CD4-positive, alpha-beta T cell treated with Interleukin-17A for 1 hour (primary cell): ENCODE measurements around the gene NR2C2.

Experiments
- DNase-seq: peaks from one replicate; pipeline ENCODE4 v3.0.0-alpha.2; 2020

The NR2C2 gene

DNA sequence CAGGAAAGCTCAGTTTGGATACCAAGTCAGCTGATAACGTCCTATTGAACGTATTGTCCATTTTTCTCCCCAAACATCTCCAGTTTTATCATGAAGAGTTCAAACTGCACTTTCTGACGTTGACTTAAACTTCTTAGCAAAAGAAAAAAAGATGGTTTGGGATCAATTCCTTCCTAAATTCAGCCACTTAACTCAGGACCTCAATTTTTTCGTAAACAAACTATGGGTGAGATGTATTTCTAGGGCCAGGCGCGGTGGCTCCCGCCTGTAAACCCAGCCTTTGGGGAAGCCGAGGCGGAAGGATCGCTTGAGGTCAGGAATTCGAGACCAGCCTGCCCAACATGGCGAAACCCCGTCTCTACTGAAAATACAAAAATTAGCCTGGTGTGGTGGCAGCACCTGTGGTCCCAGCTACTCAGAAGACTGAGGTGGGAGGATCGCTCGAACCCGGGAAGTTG is 118.2 kb downstream of the NR2C2 start:
- DNase-seq, result no peak

DNA sequence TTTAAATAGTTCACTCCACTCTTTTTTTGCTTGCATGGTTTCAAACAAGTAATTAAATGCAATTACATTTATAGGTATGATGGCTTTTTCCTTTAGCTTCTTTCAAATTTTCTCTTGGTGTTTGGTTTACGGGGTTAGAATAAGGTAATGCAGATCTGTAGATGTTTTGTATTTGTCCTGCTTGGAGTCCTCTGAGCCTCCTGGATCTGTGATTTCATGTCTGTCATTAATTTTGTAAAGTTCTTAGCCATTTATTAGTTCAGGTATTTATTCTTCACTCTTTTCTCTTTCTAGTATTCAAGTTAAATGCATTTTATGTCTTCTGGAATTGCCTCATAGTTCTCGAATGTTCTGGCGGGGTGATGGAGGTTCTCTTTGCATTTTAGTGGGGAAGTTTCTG is 119.1 kb downstream of the NR2C2 start:
- no peak for DNase-seq

DNA sequence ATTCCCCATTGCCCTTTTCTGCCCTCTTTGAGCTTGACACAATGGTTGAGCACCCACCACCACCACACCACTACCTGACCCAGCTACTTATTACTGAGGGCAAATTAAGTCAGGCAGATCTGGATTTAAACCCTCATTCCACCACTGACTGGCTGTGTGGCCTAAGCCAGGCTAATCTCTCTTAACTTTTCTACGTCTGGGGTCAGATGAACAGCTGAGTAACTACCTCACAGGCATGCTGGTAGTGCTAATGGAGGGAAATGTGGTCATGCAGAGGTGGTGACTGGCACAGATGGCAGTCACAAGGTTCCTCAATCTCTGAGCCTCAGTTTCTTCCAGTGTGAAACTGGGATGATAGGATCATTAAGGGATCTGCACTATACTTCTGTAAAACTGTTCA is 122.1 kb downstream of the NR2C2 start:
- DNase-seq, result no peak

DNA sequence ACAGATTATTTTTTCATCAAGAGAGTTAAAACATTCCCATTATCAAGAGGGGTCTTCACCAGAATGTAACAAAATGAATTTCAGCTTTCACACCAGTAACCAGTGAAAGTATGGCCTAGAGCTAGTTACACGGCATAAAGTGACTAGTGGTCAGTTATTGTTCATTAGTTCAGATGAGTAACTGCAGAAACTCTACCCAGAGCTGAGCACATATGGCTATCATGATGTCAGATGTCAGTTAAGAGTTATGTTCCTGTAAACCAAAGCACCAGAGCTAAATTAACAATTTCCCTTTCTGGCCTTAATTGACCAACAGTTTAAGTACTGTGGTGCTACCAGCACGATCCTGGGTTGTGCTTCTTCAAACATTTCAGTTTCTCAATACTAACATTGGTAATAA is 124.3 kb downstream of the NR2C2 start:
- no peak for DNase-seq

DNA sequence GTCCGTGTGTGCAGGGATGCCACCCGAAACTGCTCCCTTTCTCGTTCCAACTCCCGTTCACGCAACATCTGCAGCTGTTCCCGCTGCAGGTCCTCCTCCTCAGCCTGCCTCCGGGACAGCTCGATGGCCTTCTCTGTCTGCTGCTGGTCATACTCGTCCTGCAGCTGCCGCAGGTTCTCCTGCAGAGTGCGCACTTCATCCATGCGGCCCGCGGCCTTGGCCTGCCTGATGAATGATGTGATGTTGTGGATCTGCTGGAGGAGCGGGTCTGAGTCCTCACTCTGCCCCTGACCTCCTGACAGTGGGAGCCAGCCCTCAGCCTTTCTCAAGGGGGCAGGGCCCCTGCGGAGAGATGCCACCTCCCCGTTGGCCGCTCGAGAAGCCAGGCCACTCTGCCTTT is 127.1 kb downstream of the NR2C2 start:
- DNase-seq, result no peak

DNA sequence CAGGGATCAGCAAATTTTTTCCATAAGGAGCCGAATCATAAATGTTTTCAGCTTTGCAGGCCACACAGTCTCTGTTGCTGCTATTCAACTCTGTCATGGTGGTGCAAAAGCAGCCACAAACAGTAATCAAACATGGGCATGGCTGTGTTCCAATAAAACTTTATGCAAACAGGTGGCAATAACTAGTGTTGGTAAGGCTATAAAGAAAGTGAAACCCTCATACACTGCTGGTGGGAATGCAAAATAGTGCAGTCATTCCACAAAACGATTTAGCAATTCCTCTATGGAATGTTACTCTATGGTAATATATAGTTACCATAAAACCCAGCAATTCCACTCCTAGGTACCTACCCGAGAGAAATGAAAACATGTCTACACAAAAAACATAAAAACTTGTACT is 131.7 kb downstream of the NR2C2 start:
- no peak for DNase-seq

DNA sequence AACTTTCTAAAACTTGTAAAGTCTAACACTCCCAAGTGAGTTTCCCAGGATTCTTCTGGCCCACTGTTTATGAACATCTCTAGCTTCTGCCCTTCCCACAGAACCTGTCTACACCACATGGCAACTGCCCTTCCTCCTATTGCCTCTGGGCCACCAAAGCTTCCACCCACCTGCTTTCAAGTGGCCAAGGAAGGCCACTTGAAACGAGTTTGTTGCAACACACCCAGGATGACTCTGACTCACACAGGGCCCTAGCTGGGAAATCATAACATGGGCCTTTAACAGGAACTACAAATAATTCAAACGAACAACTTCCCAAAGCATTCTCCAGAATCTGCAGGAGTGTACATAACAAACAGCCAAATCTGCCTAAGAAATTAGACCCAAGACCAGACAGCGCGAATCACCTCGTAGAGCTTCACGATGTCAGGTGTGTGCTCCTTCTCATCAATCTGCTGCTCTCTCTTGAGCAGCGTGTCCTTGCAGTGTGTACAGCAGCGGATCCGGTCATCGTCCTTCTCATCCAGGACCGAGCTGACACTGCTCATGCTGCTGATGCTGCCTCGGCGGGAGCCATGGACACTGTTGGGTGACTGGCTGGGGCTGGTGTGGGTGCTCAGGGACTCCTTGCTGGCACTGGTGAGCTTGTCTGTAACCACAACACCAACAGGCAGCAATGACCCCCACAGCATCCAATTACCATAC is 134.7 kb downstream of the NR2C2 start:
- no peak for DNase-seq

DNA sequence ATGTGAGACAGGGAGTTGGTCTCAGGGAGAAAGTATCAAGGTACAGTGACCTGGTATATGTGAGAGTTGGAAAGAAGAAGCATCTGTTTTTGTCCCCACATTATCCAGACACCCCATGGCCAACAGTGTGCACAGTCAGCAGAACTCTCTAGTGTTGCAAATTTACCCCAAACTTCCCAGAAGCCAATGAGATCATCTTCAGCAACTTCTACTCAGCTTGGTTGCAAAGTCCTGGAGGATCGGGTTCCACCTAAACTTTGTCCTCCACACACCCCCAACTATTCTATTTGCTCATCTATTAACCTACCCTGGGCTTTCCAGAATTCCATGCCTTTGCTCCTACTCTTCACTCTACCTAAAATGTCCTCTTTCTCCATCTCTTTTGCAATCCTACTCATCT is 135.9 kb downstream of the NR2C2 start:
- DNase-seq, result no peak

DNA sequence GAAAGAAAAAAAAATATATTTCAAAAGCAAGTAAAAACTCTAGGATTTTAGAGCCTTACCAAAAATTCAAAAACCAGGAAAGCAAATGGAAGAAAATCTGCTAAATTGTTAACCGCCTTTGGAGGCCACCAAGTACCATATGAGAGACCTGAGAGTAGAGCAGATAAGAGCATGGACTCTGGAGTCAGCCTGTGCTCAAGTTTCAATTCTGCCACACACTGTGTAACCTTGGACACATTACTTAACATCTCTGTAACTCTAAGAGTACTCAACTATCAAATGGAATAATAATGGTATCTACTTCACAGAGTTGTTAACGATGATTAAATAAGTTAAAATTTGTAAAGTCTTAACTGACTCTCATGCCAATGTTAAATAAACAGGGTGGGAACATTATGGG is 138.9 kb downstream of the NR2C2 start:
- DNase-seq, result no peak

DNA sequence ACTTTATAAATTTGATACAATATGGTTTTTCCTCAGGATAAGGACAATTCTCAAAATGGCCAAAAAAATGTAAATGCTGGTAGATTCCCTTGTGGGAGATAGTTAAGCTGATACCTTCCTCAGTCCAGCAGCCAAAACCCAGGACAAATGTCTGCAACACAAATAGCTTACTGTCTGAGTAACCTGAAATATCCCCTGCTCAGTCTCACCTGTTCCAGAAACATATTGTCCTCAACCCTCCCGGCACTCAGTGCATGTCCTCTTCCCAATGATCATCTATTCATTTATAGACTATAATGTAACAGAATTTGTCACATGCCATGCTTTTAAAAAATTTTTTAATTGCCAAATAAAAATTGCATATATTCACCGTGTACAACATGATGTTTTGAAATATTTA is 139.3 kb downstream of the NR2C2 start:
- no peak for DNase-seq

DNA sequence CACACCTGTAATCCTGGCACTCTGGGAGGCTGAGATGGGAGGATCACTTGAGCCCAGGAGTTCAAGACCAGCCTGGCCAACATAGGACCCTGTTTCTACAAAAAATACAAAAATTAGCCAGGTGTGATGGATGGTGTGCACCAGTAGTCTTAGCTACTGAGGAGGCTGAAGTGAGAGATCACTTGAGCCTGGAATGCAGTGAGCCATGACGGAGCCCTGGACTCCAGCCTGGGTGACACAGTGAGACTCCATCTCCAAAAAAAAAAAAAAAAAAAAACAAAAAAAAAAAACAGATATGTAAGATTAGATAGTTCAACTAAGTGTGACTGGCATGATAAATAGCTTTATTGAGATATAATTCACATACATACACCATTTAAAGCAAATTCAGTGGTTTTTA is 141.8 kb downstream of the NR2C2 start:
- DNase-seq, result no peak

DNA sequence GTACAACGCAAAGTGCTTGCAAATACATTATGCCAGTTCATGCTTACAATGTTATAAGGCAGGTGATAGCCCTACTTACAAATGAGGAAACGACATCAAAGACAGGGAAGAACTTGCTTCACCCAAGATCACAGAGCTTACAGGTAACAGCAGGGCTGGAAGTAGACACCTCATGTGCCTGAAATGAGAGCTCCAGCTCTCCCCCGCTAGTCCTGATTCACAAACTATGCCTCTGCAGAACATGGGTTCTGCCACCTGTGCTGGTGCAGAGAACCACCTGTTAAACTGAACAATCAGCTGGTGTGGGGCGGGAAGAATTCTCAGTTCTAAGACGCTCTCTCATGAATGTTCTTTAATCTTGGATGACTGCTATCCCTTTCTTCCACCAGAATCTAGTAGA is 144.2 kb downstream of the NR2C2 start:
- DNase-seq, result no peak

DNA sequence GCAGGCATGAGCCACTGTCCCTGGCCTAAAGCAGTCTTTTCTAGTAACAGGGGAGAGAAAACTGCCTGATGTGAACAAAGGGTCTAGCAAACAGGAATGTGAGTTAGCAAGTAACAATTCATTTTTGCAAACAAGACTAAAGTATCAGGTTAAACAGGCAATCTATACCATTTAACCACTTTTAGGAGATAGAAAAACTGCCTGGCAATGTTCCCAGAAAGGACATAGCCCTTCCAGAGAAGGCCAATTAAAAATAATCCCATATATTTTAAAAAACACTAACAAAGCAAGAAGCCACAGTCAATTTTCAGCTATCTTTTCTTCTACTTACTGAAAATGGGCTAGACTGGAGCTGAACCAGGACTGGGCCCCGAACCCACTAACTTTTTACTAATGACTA is 145.3 kb downstream of the NR2C2 start:
- DNase-seq, result no peak

DNA sequence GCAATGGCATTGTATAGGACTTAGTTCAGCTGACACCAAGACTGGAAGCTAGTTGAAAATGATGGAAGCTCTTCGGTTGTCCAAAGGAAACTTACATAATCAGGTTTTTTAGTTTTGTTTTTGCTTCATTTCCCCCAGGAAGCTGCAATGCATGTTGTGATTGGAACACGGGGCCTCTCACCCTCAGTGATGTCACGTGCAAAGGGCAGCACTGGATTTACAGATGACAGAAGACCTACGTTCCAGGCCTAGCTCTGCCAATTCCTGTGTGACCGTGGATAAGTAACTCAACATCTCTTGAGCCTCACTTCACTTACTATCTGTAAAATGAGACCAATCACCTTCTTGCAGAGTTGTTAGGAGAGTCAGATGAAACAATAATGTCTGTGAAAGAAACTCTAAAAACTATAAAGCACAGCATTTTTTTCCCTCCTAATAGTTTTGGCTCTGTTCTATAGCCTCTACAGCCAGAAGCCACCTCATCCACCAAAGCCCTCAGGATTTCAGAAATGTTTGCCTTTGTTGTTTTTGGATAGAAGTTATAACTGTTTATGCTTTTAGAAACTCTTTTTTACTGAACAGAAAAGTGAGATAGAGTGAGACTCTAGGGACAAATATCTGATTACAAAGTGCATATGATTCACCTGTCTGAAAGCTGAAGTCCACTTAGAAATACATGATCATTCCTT is 146.9 kb downstream of the NR2C2 start:
- DNase-seq, result no peak

DNA sequence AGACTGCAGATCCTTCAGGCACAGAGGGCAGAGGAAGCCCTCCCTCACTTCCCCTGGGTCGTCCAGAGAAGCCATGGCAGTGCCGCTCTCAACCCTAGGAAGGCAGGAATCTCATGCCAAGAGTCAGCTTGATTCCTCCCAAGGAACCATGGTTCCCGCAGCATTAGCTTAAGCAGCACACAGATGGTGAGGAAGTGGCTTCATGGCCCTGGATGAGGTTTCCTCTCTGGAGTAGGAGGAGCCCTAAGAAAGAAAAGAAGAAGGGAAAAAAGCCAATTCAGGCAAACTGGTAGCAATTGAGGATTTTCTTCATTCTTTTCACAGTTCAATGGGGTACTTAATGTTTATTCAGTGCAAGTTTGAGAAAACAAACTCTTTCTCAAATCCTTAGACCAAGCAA is 148.7 kb downstream of the NR2C2 start:
- DNase-seq, result no peak

DNA sequence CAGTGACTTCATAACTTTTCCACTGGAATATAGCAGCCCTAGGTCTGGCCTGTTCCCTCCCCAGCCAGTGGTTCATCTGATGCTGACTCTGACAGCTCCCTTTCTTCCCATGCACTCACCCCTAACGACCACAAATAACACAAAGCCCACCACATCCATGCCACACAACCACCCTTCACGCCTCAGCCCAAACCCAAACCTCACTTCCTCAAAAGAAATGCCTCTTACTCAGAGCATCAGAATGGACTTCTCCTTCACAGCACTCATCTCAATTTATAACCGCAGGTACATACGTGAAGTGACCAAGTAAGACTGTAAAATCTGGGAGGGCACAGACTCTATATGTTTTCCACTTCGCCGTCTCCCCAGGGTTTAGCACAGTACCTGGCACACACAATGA is 150.5 kb downstream of the NR2C2 start:
- DNase-seq, result peak; percentile 62
